PC-9 (cell line): ENCODE data around the gene CTIF.

Source experiments
- EZH2 ChIP-seq: fragments of 200-600 bp; sonication (generic); IDR thresholded peaks from 2 replicates; pipeline ENCODE4 v1.8.0; 2017; ENCODE audit warnings: antibody characterized with exemption, low read depth
- TF ChIP-seq, protein P1 (sequence below): fragments of 200-600 bp; sonication (generic); conservative IDR thresholded peaks from 2 replicates; pipeline ENCODE4 v1.6.1; 2017; ENCODE audit warnings: mixed run types, antibody characterized with exemption, mild to moderate bottlenecking, moderate library complexity

DNA sequence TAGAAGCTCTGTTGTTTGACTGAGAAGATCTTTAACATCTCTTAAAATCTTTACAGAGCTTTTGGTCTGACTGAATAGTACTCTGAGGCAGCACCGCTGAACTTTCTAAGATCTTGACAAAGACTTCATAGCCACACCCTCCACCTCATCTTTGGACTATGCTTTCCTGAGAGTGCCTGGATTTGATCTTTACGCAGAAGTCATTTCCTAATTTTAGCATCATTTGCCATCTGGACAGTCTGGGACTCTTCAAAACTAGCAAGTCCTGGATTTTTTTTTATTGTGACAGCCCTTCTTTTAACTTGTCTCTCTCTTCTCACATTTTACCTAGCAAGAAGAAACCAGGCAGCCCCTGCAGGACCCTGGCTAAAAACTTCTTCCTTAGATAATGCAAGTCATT is 188.8 kb downstream of the CTIF start:
- TF ChIP-seq, protein P1, sequence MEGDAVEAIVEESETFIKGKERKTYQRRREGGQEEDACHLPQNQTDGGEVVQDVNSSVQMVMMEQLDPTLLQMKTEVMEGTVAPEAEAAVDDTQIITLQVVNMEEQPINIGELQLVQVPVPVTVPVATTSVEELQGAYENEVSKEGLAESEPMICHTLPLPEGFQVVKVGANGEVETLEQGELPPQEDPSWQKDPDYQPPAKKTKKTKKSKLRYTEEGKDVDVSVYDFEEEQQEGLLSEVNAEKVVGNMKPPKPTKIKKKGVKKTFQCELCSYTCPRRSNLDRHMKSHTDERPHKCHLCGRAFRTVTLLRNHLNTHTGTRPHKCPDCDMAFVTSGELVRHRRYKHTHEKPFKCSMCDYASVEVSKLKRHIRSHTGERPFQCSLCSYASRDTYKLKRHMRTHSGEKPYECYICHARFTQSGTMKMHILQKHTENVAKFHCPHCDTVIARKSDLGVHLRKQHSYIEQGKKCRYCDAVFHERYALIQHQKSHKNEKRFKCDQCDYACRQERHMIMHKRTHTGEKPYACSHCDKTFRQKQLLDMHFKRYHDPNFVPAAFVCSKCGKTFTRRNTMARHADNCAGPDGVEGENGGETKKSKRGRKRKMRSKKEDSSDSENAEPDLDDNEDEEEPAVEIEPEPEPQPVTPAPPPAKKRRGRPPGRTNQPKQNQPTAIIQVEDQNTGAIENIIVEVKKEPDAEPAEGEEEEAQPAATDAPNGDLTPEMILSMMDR = no peak
- no peak for TF ChIP-seq EZH2
